GM15510 (cell line): ENCODE data around the gene NANP.

Experiments used
- POLR2A ChIP-seq: IDR thresholded peaks from 3 replicates; pipeline ENCODE4 v1.6.1; 2011; ENCODE audit warnings: borderline replicate concordance; ENCODE audit not compliant: insufficient read length; ENCODE audit errors: extremely low read depth

The NANP gene

DNA sequence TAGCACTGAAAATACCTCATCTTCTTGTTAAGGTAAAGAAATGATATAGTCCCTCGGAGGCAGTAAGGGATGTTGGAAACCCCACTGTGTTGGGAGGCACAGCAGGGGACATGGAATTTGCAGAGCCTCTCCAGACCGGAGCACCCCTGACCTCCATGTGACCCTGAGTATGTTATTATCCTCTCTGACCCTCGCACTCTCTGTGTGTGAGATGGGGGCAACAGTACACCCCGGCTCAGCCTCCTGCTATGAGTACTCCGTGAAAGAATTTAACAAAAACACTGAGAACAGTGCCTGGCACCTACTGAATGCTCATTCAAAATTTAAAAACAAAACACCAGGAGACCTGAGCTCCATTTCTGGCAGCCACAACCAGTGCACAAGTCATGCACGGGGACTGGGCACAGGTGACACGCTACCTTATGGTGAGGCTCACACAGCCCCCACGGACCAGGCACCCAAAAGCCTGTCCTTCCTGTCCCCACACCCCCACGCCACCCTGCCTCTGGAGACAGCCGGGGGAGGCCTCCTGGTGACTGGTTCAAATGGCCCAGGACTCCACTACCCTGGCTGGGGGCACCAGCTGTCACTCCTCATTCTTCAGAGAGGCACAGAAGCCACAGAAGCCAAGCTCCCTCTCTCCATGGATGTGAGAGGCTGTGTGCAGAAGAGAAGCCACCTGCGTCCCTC, 44.6 kb downstream of the NANP start:
- no peak for TF ChIP-seq POLR2A

DNA sequence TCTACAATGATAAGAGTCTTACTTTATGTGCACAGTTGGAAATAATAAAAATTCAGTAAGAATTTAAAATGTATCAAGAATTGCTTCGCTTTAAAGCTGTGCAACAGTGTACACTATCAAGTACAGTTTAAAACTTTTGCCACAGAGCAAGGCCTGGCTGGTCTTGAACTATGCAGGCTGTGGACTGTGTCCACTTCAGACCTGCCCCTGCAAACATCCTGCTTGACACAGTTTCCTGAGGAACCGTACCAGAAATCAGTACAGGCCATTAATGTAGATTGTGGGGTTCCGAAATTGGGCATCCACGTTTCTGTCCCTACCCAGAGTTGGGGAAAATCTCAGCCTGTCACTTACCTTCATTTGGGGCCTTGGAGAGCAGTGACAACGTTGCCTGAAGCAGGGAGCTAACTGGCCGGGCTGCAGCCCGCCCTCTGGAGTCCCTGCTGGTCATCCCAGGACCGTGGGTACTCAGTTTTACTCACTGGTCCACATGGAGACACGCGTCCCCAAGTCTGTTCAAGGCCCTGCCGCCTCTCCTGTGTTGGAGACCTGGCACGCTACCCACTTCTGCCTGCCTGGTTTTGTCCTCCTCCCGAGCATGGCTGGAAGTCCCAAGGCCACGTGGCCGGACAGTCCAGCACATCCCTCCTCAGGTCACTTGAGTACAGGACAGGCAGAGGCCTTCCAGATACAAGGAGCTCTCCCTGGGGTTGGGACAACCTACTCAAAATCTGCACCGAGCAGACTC, 46.9 kb downstream of the NANP start:
- TF ChIP-seq POLR2A: no peak

DNA sequence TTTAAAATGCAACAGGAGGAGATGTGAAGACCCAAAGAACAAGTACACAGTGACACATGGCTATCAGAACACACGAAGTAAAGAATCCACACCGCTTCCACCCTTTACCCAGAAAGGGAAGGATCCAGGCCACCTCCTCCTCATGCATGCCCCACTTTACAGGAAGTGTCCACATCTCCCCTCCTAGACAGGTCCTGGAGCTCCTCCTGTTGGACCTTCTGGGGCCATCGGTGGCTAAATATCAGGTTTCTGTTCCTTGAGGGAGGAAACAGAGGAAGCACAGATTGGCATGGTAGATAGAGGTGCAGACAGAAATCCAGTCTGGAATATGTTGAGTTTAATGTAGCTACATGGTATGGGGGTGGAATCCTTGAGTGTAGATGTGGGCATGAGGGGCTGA, 49.4 kb downstream of the NANP start:
- TF ChIP-seq POLR2A: no peak

DNA sequence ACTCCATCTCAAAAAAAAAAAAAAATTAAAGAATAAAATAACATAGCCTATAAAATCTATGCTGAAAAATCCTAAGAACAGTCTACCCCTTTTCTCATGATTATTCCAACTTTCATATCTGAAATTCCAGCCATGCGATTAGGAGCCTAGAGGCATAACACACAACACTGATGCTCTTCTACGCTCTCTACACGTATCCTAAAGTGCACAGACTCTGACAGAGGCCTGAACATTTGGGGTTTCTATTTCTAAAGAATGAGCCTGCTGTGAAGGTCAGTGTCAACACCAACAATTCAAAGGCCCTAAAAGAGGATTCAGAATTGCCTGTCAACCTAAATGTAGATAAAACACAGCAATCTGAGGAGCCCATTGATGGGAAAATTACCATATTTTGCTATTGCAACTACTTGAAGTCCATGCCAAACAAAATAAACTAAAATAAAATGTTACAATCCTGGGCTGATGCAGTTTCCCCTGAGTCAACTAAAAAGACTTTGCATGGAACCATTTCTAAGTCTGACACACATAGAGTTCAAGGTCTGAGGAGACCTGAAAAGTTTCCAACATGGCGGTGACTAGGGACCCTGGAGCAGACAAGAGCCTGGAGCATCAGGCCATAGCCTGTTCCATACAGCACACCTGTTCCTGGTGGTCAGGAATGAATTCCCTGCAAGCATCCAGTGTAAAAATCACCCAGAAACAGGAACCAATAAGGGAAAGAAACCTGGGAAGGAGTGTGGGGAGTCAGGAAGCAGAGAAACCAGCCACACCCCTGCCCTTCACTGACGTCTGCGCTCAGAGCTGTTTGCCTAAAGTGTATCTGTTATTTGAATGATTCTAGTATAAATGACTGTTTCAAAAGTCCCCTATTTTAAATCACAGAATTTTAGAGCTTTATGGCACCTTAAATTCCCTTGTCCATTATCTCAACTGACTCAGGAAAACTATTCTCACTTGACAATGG, 50.2 kb downstream of the NANP start:
- TF ChIP-seq POLR2A: no peak

DNA sequence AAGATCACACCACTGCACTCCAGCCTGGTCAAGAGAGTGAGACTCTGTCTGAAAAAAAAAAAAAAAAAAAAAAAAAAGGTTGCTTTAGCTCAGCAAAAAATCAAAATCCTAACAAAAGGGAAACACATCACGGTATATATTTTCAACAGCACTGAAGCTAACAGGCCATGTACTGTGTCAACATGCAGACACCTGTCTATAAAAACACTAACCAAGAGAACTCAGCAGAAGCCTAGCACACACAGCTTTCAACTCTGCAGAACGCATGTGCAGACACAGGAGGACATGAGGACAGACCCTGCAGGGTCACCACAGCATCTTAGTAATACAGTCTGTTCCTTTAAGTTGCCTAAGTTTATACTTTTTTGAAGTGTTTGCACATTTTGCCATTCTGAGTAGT, 52.0 kb downstream of the NANP start:
- no peak for TF ChIP-seq POLR2A

DNA sequence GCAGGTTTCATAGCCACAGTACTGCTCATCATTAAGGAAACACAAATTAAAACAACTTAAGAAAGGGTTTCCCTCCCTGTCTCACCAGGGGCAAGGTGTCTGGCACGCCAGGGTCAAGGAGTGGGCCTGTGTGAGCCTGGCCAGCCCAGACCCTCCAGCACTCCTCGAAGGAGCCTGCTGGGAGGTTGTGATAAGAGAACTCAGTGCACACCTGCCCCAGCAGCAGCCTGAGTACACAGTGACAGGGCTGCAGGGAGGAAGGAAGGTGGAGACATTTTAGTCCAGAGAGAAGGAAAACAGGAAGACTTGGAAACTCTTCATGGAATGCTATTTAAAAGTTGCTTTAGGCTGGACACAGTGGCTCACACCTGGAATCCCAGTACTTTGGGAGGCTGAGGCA, 52.6 kb downstream of the NANP start:
- no peak for TF ChIP-seq POLR2A

DNA sequence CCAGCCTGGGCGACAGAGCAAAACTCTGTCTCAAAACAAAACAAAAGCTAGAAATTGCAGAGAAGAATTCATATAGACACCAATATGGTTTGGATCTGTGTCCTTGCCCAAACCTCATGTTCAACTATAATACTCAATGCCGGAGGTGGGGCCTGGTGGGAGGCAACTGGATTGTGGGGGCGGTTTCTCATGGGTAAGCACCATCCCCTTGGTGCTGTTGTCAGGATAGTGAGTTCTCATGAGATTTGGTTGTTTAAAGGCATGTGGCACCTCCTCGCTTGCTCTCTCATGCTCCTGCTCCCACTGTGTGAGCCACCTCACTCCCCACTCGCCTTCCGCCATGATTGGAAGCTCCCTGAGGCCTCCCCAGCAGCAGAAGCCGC, 53.7 kb downstream of the NANP start:
- no peak for TF ChIP-seq POLR2A

DNA sequence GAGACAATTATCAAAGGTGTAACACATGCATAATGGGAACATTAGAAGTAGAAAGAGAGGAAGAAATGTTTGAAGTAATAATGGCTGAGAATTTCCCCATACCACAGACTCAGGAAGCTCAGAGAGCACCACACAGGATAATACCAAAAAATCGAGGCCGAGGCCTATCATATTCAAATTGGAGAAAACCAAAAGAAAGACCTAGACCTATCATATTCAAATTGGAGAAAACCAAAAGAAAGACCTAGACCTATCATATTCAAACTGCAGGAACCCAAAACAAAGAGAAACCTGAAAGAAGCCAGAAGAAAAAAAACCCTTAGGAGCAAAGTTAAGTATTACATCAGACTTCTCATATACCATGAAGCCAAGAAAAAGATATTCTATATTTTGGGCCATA, 56.5 kb downstream of the NANP start:
- TF ChIP-seq POLR2A: no peak

DNA sequence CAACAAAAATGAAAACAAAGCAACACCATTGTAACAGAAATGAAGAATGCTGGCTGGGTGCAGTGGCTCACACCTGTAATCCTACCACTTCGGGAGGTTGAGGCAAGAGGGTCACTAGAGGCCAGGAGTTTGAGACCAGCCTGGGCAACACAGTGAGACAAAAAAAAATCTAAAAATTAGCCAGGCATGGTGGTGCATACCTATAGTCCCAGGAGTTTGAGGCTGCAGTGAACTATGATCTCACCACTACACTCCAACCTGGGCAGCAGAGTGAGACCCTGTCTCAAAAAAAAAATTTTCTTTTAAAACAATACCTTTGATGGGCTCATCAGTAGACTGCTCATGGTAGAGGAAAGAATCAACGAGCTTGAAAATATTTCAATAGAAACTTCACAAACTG, 57.0 kb downstream of the NANP start:
- no peak for TF ChIP-seq POLR2A

DNA sequence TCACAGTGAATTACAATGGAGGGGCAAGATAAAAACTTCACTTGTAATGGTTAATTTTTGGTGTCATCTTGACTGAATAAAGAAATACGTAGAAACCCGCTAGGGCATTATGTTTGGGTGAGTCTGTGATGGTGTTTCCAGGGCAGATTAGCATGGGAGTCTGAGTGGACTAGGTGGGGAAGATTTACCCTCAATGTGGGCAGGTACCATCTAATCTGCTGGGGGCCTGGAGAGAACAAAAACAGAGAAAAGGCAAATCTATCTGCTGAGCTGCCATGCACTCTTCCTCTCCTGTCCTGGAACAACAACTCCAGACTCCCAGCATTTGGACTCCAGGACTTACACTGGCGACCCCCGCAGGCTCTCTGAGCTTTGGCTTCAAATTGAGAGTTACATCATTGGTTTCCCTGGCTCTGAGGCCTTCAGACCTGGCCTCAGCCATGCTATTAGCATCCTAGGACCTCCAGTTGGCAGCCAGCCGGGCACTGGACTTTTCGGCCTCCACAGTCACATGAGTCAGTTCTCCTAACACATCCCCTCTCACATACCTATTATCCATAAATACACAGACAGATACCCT, 58.1 kb downstream of the NANP start:
- TF ChIP-seq POLR2A: no peak

DNA sequence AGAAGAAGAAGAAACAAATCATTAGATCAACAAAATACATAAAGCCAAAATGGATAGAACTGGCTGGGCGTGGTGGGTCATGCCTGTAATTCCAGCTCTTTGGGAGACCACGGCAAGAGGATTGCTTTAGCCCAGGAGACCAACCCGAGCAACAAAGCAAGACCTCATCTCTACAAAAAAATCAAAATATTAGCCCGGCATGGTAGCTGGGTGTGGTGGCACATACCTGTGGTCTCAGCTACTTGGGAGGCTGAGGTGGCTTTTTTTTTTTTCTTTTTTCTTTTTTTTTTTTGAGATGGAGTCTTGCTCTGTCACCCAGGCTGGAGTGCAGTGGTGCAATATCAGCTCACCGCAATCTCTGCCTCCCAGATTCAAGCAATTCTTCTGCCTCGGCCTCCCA, 59.9 kb downstream of the NANP start:
- TF ChIP-seq POLR2A: no peak

DNA sequence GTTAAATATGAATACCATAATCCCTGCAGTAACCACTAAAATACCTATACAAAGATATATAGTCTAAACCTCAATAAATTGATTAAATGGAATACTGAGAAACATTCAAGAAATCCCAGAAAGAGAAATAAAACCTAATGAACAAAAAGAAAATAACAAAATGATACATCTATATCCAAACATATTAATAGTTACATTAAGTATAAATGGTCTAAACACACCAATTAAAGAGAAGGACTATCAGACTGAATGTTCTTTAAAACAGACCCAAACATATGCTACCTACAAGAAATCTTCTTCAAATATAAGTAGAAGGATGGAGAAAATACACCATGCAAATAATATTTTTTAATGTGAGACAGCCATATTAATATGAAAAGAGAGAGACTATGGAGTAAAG, 60.5 kb downstream of the NANP start:
- no peak for TF ChIP-seq POLR2A
